Measurements from ENCODE around the gene PLK5.

PLK5 gene

GRCh38 chr19:1584500-1585242 is 60.8 kb downstream of the PLK5 start:
- Histone ChIP-seq H3K4me1 (ENCODE audit: control insufficient read depth, low read depth, low read length) (no peaks in the 10 kb centered on the region), H3K27me3 (ENCODE audit: control insufficient read depth, insufficient read depth, low read length) (no peaks in the 10 kb centered on the region), H3K9ac (ENCODE audit: low read length) (no peak overlapping the region), H3K27ac (ENCODE audit: low read length) (no peak overlapping the region), H3K36me3 (ENCODE audit: control insufficient read depth, low read depth, low read length) (peaks cover 41% of the 10 kb centered on the region), H3K9me3 (ENCODE audit: control insufficient read depth, low read depth, low read length) (no peaks in the 10 kb centered on the region), H3K4me3 (ENCODE audit: low read length) (no peak overlapping the region)

- Histone ChIP-seq H3K27me3 (ENCODE audit: control insufficient read depth, insufficient read depth, low read length) (no peaks in the 10 kb centered on the region), H3K4me3 (ENCODE audit: low read length) (no peak overlapping the region), H3K9ac (ENCODE audit: low read length) (no peak overlapping the region), H3K27ac (ENCODE audit: low read length) (no peak overlapping the region), H3K4me1 (ENCODE audit: control insufficient read depth, low read depth, low read length) (no peaks in the 10 kb centered on the region), H3K36me3 (ENCODE audit: control insufficient read depth, low read depth, low read length) (peaks cover 36% of the 10 kb centered on the region), H3K9me3 (ENCODE audit: control insufficient read depth, low read depth, low read length) (no peaks in the 10 kb centered on the region)
Measured at GRCh38 chr19:1585243-1585580, 61.3 kb downstream of the PLK5 start.
